AG09309 (cell line): ENCODE data around the gene TKT.

Experiments
- DNase-seq: peaks from one replicate; pipeline ENCODE4 v3.0.0-alpha.2; 2010; ENCODE audit warnings: low read depth
- H3K4me3 ChIP-seq: 2 replicates; pipeline ENCODE4 v1.5.1; 2011; ENCODE audit warnings: mild to moderate bottlenecking, low read depth, low read length, moderate library complexity; ENCODE audit not compliant: control insufficient read depth
- TF ChIP-seq, protein P1 (sequence below): IDR thresholded peaks from 2 replicates; pipeline ENCODE4 v1.5.1; 2011; ENCODE audit warnings: mild to moderate bottlenecking, low read depth, low read length, inconsistent platforms; ENCODE audit not compliant: insufficient read depth, control insufficient read depth; ENCODE audit errors: missing control alignments

The TKT gene

DNA sequence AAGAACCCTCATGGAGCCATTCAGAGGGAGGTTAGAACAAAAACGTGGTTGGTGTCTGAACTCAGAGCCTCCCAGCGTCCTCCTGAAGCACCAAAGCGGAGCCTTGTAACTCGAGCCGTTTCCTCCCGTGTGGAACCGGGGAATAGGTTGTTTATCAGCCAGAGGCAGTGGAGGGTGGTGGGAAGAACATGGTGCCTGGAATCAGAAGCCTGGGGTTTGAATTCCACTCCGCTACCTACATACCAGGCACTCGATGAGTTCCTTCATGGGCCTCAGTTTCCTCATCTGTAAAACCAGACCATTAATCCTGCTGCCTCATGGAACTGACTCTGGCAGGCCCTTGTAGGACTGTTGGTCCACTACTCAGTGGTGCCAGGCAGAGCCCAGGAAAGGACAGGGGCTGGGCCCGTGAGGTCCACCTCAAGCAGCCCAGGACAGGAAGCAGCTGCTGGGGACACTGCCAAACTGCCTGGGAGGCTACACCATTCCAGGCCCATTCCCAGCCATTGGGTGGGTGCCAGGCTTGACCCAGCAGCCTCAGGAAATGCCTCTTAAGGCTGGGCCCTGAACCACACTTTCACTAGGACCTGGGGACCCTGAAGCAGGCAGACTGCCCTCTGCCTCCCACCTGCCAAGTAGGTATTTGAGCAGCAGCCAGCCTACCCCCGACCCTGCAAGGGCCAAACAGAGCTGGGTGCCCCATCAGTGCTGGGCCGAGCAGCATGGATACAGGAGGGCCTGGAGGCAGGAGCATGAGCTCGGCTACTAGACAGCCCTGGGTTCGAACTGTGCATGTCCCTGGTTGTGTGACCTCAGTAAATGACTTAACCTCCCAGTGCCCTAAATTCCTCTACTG, 61.4 kb downstream of the TKT start:
- H3K4me3 ChIP-seq = no peak overlapping the region
- TF ChIP-seq, protein P1, sequence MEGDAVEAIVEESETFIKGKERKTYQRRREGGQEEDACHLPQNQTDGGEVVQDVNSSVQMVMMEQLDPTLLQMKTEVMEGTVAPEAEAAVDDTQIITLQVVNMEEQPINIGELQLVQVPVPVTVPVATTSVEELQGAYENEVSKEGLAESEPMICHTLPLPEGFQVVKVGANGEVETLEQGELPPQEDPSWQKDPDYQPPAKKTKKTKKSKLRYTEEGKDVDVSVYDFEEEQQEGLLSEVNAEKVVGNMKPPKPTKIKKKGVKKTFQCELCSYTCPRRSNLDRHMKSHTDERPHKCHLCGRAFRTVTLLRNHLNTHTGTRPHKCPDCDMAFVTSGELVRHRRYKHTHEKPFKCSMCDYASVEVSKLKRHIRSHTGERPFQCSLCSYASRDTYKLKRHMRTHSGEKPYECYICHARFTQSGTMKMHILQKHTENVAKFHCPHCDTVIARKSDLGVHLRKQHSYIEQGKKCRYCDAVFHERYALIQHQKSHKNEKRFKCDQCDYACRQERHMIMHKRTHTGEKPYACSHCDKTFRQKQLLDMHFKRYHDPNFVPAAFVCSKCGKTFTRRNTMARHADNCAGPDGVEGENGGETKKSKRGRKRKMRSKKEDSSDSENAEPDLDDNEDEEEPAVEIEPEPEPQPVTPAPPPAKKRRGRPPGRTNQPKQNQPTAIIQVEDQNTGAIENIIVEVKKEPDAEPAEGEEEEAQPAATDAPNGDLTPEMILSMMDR = no peak
- DNase-seq = no peak

DNA sequence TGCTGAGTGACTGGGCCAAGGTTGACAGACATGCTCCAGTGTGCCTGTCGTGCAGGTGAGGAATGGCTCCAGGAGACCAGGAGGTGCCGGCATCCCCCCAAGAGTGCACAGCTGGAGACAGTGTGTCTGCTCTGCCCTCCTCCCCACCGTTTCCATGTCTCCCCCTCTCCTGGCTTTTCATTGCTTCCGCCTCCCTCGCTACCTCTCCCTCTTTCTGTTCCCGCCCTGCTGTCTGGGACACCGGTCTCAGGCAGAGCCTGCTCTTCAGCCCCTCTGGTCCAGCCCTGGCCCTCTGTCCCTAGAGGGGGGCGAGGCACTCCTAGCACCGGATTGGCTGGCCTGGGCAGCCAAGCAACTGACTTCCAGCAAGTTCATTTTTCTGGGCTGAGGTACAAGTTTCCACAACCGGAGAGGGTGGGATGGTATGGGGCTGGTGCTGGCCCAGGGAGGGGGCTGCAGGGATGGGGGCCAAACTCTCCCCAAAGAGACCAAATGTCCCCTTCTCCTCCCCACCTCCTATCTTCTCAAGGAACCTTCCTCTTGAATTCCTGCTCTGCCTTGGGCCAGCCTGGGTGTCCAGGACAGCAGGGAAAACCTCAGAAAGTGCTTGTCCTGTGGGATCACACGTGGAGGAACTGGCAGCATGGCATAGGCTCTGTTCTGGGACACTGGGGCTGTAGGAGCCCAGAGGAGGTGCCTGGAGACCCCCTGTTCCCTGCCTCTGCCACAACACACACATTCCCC, 62.2 kb downstream of the TKT start:
- no peak for DNase-seq

DNA sequence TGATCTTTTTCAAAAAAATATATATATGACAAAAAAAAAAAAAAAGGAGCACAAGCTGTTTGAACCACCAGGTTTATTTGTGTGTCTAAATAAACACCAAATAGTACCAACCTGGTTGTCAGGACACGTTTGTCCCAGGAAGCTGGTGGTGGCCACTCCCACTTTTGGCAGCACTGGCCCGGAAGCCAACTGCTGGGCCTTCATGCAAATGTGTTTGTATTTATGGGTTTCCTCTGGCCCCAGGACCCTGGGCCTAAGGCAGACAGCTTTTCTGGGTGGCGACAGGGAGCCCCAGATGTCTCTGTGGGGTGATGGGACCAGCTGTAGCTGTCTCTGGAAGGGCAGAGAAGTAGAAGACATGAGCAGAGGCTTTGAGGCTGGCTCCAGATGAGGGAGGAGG, 63.2 kb downstream of the TKT start:
- DNase-seq = no peak
- H3K4me3 ChIP-seq = no peak overlapping the region
- TF ChIP-seq, protein P1 = no peak

More for the DNA sequence above, 62.2 kb downstream of the TKT start:
- TF ChIP-seq, protein P1 = no peak
- no peak overlapping the region for H3K4me3 ChIP-seq

DNA sequence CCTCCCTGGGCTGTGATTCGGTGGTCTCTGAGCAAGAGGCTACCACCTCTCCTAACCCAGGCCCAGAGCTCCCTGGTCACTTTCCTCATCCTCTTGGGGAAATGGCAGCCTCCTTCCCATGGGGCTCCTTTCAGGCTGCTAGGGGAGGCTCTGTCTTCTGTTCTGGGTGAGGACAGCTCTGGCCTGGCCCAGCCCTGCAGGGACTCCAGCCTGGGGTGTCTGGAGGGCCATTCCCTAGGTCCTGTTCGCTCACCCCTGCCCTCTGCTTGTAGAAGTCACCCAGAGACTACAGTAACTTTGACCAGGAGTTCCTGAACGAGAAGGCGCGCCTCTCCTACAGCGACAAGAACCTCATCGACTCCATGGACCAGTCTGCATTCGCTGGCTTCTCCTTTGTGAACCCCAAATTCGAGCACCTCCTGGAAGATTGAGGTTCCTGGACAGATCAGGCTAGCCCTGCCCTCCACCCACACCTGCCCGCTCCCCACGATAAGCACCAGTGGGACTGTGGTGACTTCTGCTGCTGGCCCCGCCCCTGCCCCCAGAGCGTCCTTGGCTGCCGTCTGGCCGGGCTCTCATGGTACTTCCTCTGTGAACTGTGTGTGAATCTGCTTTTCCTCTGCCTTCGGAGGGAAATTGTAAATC, 63.9 kb downstream of the TKT start:
- no peak overlapping the region for H3K4me3 ChIP-seq
- TF ChIP-seq, protein P1 = no peak
- no peak for DNase-seq

- no peak overlapping the region for H3K4me3 ChIP-seq
- TF ChIP-seq, protein P1 = no peak
- DNase-seq = no peak
Measured at GRCh38 chr3:53190659-53191058, 65.2 kb downstream of the TKT start.

GRCh38 chr3:53189276-53189675, 66.5 kb downstream of the TKT start:
- TF ChIP-seq, protein P1 = no peak
- H3K4me3 ChIP-seq = no peak overlapping the region
- no peak for DNase-seq
